H1 (cell line): ENCODE results near the gene PLPPR2.

Experiments
- CTCF ChIP-seq, 3 experiments: IDR thresholded peaks; 1 replicate in 2 of 3; 2 replicates in 1 of 3; pipeline versions ENCODE4 v1.5.1 to v1.6.1; 2011; ENCODE audit warnings: low read length in 3 of 3, mild to moderate bottlenecking in 3 of 3, inconsistent platforms in 2 of 3, low read depth in 1 of 3, moderate library complexity in 1 of 3; ENCODE audit not compliant: insufficient read depth in 1 of 3; ENCODE audit errors: control extremely low read depth in 1 of 3
- EGR1 ChIP-seq: IDR thresholded peaks from 2 replicates; pipeline ENCODE4 v1.6.1; 2011; ENCODE audit warnings: low read depth, low read length, borderline replicate concordance
- POLR2A ChIP-seq, 2 experiments: IDR thresholded peaks; 1 replicate in 1 of 2; 2 replicates in 1 of 2; pipeline ENCODE4 v1.6.1; 2011; ENCODE audit warnings: low read depth in 2 of 2, low read length in 2 of 2, mild to moderate bottlenecking in 2 of 2; ENCODE audit errors: control extremely low read depth in 1 of 2
- POLR2AphosphoS5 ChIP-seq: IDR thresholded peaks from 2 replicates; pipeline ENCODE4 v1.6.1; 2011; ENCODE audit warnings: low read depth, low read length
- RAD21 ChIP-seq, 2 experiments: IDR thresholded peaks in 1 of 2; conservative IDR thresholded peaks in 1 of 2; 2 replicates each; pipeline ENCODE4 v1.6.1; 2011; ENCODE audit warnings: low read depth in 2 of 2, low read length in 2 of 2, improper control_type of control experiment in 1 of 2, inconsistent platforms in 1 of 2, mild to moderate bottlenecking in 1 of 2, moderate library complexity in 1 of 2
- RFX5 ChIP-seq: IDR thresholded peaks from 2 replicates; pipeline ENCODE4 v1.6.1; 2011; ENCODE audit warnings: low read depth, low read length, improper control_type of control experiment, borderline replicate concordance
- TAF7 ChIP-seq: optimal IDR thresholded peaks from 2 replicates; pipeline ENCODE3; 2011; ENCODE audit warnings: low read depth, mild to moderate bottlenecking, inconsistent platforms, low read length, moderate library complexity, borderline replicate concordance

GRCh38 chr19:11349171-11349570, 6.1 kb upstream of the PLPPR2 start:
- TF ChIP-seq POLR2AphosphoS5 = no peak
- no peak for TF ChIP-seq EGR1
- TF ChIP-seq CTCF (IDR thresholded peaks at IDR 0.05; ENCODE audit: control extremely low read depth in 1 of 3, insufficient read depth in 1 of 3, low read depth in 1 of 3, low read length in 3 of 3) = no peak
- no peak for TF ChIP-seq RAD21 (IDR thresholded peaks at IDR 0.05 in 1 of 2, conservative IDR thresholded peaks at IDR 0.05 in 1 of 2; ENCODE audit: low read depth in 2 of 2, low read length in 2 of 2)
- no peak for TF ChIP-seq TAF7
- TF ChIP-seq RFX5 = no peak
- TF ChIP-seq POLR2A (IDR thresholded peaks at IDR 0.05; ENCODE audit: control extremely low read depth in 1 of 2, low read depth in 2 of 2, low read length in 2 of 2) = no peak
